Renal cortical epithelial cell (primary cell): ENCODE results near the gene SNN. TPM values are rescaled to one million over a fixed set of nuclear protein-coding genes. Genes with fewer than 3 reads are reported as not detected.

Source experiments
- total RNA-seq: library from RNA; depleted of rRNA; stranded (reverse); fragments of >200 nt; gene quantifications from 2 replicates; pipeline ENCODE4 v1.2.3, GENCODE V29; 2014

SNN gene
- total RNA-seq, 1 donor from 2014 or later, result 25.4 TPM

Other genes starting within 250 kb of the SNN start
- 52.6 and 59.2 TPM in 2 replicates for gene LITAF, start 81.5 kb upstream of the SNN start, total RNA-seq
- gene TXNDC11, start 74.4 kb downstream of the SNN start, total RNA-seq, result 38.3 and 47.9 TPM in 2 replicates
- gene ZC3H7A, start 128.8 kb downstream of the SNN start, total RNA-seq, result 34.2 and 77.0 TPM in 2 replicates
- 92.6 and 173 TPM in 2 replicates for gene RSL1D1, start 183.1 kb downstream of the SNN start, total RNA-seq
- 82.5 and 217 TPM in 2 replicates for gene GSPT1, start 247.5 kb downstream of the SNN start, total RNA-seq